K562 (cell line): ENCODE measurements around the gene POMGNT1. TPM values are rescaled to one million over a fixed set of nuclear protein-coding genes. Genes with fewer than 3 reads are reported as not detected.

ENCODE experiments used
- ATAC-seq: fragments of 200-7000 bp; cut with Tn5 transposase; 3 replicates; pipeline ENCODE4 v1.9.1; 2020; ENCODE audit warnings: moderate library complexity
- BruUV-seq: library from RNA; stranded (reverse); fragments of 400-500 nt; replicated peaks from 2 replicates; lab custom pipeline; 2021; lab: Mats Ljungman, UMichigan
- CTCF ChIA-PET: fragments of 300-600 bp; formaldehyde crosslinking; extraction: SDS; loops from one replicate; lab custom pipeline; 2021; ENCODE audit warnings: low intra/inter-chr PET ratio; lab: Yijun Ruan, JAX
- POLR2A ChIA-PET: fragments of 300-600, 350-650 bp; sonication (Branson Sonifier 250); formaldehyde crosslinking; extraction: SDS; loops from one replicate; lab custom pipeline; 2021; ENCODE audit warnings: antibody characterized with exemption, inconsistent platforms; lab: Yijun Ruan, JAX
- DNase-seq, 4 experiments: peaks; one replicate each; pipeline versions ENCODE4 v3.0.0 to v3.0.0-alpha.2; 2011 to 2018; ENCODE audit warnings: low spot score in 3 of 4, mixed read lengths in 3 of 4; ENCODE audit errors: extremely low read depth in 1 of 4
- FAIRE-seq: peaks from 2 replicates; lab custom pipeline; 2011; peaks lifted over from hg19 to GRCh38; lab: Jason Lieb, UNC
- H2AFZ ChIP-seq: 2 replicates; pipeline ENCODE4 v1.6.0; 2011; ENCODE audit warnings: low read depth, low read length, control low read depth, inconsistent platforms
- H3K27ac ChIP-seq: fragments of 200-600 bp; 3 replicates; pipeline ENCODE4 v1.8.0; 2011; ENCODE audit warnings: low read depth, mild to moderate bottlenecking, control low read depth, inconsistent platforms, low read length, moderate library complexity, mixed read lengths; ENCODE audit errors: extremely low read depth
- H3K27me3 ChIP-seq, 2 experiments: fragments of 300-600 bp in 1 of 2; 2 replicates in 1 of 2; 3 replicates in 1 of 2; pipeline versions ENCODE4 v1.6.0 to v1.8.0; 2011; ENCODE audit warnings: inconsistent platforms in 2 of 2, low read length in 2 of 2, mild to moderate bottlenecking in 1 of 2, mixed read lengths in 1 of 2, moderate library complexity in 1 of 2; ENCODE audit not compliant: control insufficient read depth in 2 of 2, insufficient read depth in 2 of 2
- H3K36me3 ChIP-seq: fragments of 300-600 bp; 3 replicates; pipeline ENCODE4 v1.8.0; 2011; ENCODE audit warnings: mild to moderate bottlenecking, low read length, inconsistent platforms; ENCODE audit not compliant: control insufficient read depth, insufficient read depth
- H3K4me1 ChIP-seq, 2 experiments: fragments of 200-600 bp in 1 of 2; replicated peaks in 1 of 2; 2 replicates in 1 of 2; 3 replicates in 1 of 2; pipeline versions ENCODE4 v1.5.1 to v1.8.0; 2011; ENCODE audit warnings: inconsistent platforms in 2 of 2, low read length in 2 of 2, mild to moderate bottlenecking in 1 of 2, mixed read lengths in 1 of 2, moderate library complexity in 1 of 2; ENCODE audit not compliant: control insufficient read depth in 2 of 2, insufficient read depth in 2 of 2
- H3K4me2 ChIP-seq: 2 replicates; pipeline ENCODE4 v1.6.1; 2011; ENCODE audit warnings: low read length, control low read depth, inconsistent platforms, mixed read lengths; ENCODE audit not compliant: insufficient read depth
- H3K4me3 ChIP-seq: fragments of 200-600 bp; sonication (generic), shearing (Covaris generic); 2 replicates; pipeline ENCODE4 v1.5.1; 2016; ENCODE audit warnings: control low read depth, inconsistent platforms
- H3K79me2 ChIP-seq: fragments of 200-600 bp; 3 replicates; pipeline ENCODE4 v1.8.0; 2011; ENCODE audit warnings: low read length, inconsistent platforms; ENCODE audit not compliant: control insufficient read depth, insufficient read depth
- H3K9ac ChIP-seq, 2 experiments: 2 replicates each; pipeline versions ENCODE4 v1.6.0 to v1.6.1; 2011; ENCODE audit warnings: low read depth in 2 of 2, low read length in 2 of 2, control low read depth in 1 of 2, inconsistent platforms in 1 of 2, mild to moderate bottlenecking in 1 of 2, mixed read lengths in 1 of 2; ENCODE audit not compliant: insufficient read depth in 1 of 2
- H3K9me1 ChIP-seq: one replicate; pipeline ENCODE4 v1.6.0; 2011; ENCODE audit warnings: inconsistent platforms, mild to moderate bottlenecking, low read length, moderate library complexity; ENCODE audit not compliant: control insufficient read depth, insufficient read depth
- H3K9me3 ChIP-seq: replicated peaks from 2 replicates; pipeline ENCODE4 v1.5.1; 2011; ENCODE audit warnings: low read depth, low read length, inconsistent platforms; ENCODE audit not compliant: control insufficient read depth, insufficient read depth
- H4K20me1 ChIP-seq: replicated peaks from 2 replicates; pipeline ENCODE4 v1.6.1; 2011; ENCODE audit warnings: low read length, inconsistent platforms, mixed read lengths; ENCODE audit not compliant: control insufficient read depth, insufficient read depth
- ARID3A ChIP-seq: IDR thresholded peaks from 2 replicates; pipeline ENCODE4 v1.6.1; 2012; ENCODE audit warnings: low read depth, low read length, improper control_type of control experiment, borderline replicate concordance
- CBFA2T3 ChIP-seq: fragments of 450-650 bp; IDR thresholded peaks from 2 replicates; pipeline ENCODE4 v1.6.1; 2017
- FOSL1 ChIP-seq: fragments of 200-800 bp; sonication (Bioruptor generic); conservative IDR thresholded peaks from 2 replicates; pipeline ENCODE4 v1.6.1; 2016; ENCODE audit warnings: missing genetic modification characterization, missing compliant biosample characterization
- FOXA3 ChIP-seq, 2 experiments: fragments of 450-650 bp in 1 of 2; sonication (generic) in 1 of 2; formaldehyde crosslinking; IDR thresholded peaks in 1 of 2; conservative IDR thresholded peaks in 1 of 2; 2 replicates each; pipeline versions ENCODE4 v1.4.0 to v1.8.0; 2020 to 2022; ENCODE audit warnings: mild to moderate bottlenecking in 2 of 2, missing genetic modification reagents in 1 of 2
- MLX ChIP-seq, 2 experiments: fragments of 450-650 bp in 1 of 2; sonication (generic) in 1 of 2; formaldehyde crosslinking; conservative IDR thresholded peaks; 2 replicates each; pipeline versions ENCODE4 v1.4.0 to v1.8.1; 2020 to 2022; ENCODE audit warnings: mild to moderate bottlenecking in 1 of 2, missing genetic modification reagents in 1 of 2
- MTA1 ChIP-seq: fragments of 450-650 bp; IDR thresholded peaks from 2 replicates; pipeline ENCODE4 v1.6.1; 2017; ENCODE audit warnings: borderline replicate concordance
- NFE2 ChIP-seq: IDR thresholded peaks from 2 replicates; pipeline ENCODE4 v1.6.1; 2014; ENCODE audit warnings: antibody characterized with exemption, low read depth
- POLR2AphosphoS2 ChIP-seq: IDR thresholded peaks from 2 replicates; pipeline ENCODE4 v1.6.1; 2012; ENCODE audit warnings: low read length, improper control_type of control experiment
- SMAD4 ChIP-seq: fragments of 250-450 bp; sonication (Bioruptor Pico); conservative IDR thresholded peaks from 2 replicates; pipeline ENCODE4 v1.8.0; 2021; ENCODE audit warnings: inconsistent platforms, mild to moderate bottlenecking, moderate library complexity
- ZBTB1 ChIP-seq: sonication (generic); formaldehyde crosslinking; IDR thresholded peaks from 2 replicates; pipeline ENCODE4 v1.8.1; 2023; ENCODE audit warnings: missing genetic modification reagents, low read depth, mild to moderate bottlenecking, borderline replicate concordance
- ZC3H11A ChIP-seq: IDR thresholded peaks from 2 replicates; pipeline ENCODE4 v1.6.1; 2012; ENCODE audit warnings: low read depth, low read length, improper control_type of control experiment
- ZNF134 ChIP-seq: fragments of 250-450 bp; sonication (Bioruptor Pico); conservative IDR thresholded peaks from 2 replicates; pipeline ENCODE4 v1.4.0; 2020
- WGBS: fragments of 100-300 bp; shearing (Covaris generic); methylation state at CpG from one replicate; pipeline ENCODE4 v1.1.6; 2016; ENCODE audit warnings: low coverage, mixed read lengths; ENCODE audit not compliant: insufficient coverage; ENCODE audit errors: missing lambda C conversion rate; 5-methylcytosine and 5-hydroxymethylcytosine counted together
- in situ Hi-C: fragments of 300-500 bp; cut with MboI; formaldehyde crosslinking; loops from 4 replicates; pipeline ENCODE4 v1.15.0; 2018; ENCODE audit warnings: inconsistent platforms, mixed read lengths
- intact Hi-C: fragments of 100-400 bp; cut with micrococcal nuclease; formaldehyde crosslinking; loops from 2 replicates; pipeline ENCODE4 v1.14.2; 2022
- polyA plus RNA-seq, 8 experiments: library from polyadenylated mRNA; depleted of rRNA in 4 of 8; stranded (reverse) in 5 of 8; unstranded in 3 of 8; fragments of >200 nt; fragmentation: Nextera tagmentation in 2 of 8; fragmentation: Illumina TruSeq in 1 of 8; extraction: Ambion mirVana in 2 of 8; extraction: Trizol in 1 of 8; gene quantifications; 2 replicates each; pipeline versions ENCODE4 v1.2.1 to v1.2.3, GENCODE V29; 2011 to 2014; ENCODE audit warnings: inconsistent platforms in 1 of 8, missing spikeins in 1 of 8
- total RNA-seq, 7 experiments: library from RNA; depleted of rRNA in 6 of 7; stranded (reverse); fragments of >200 nt in 6 of 7; fragmentation: Illumina TruSeq in 2 of 7; extraction: Trizol in 2 of 7; gene quantifications; 2 replicates each; pipeline versions ENCODE4 v1.2.1 to v1.2.3, GENCODE V29; 2011 to 2021; ENCODE audit warnings: low replicate concordance in 1 of 7

POMGNT1 gene
- total and polyA plus RNA-seq, 9 of the 15 experiments (the other 6 are each of a cell fraction or from before 2014, with no cell fraction given) = 14.1 to 58.9 (median 37.8) TPM

DNA sequence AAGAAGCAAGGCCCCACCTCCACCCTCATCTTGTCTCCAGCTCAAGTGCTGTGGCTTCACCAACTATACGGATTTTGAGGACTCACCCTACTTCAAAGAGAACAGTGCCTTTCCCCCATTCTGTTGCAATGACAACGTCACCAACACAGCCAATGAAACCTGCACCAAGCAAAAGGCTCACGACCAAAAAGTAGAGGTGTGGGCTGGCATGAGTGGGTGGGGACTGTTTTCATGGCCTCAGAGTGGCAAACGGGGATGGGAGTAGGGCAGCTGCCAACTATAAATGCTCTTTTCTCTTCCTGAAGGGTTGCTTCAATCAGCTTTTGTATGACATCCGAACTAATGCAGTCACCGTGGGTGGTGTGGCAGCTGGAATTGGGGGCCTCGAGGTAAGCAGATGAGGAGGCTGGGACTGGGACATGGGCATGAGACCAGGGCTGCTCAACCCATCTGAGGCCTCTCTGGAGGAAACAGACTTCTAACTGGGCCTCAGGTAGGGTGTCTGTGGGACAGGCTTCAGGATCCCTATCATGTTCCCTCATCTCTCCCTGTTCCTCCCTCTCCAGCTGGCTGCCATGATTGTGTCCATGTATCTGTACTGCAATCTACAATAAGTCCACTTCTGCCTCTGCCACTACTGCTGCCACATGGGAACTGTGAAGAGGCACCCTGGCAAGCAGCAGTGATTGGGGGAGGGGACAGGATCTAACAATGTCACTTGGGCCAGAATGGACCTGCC, 13.1 kb downstream of the POMGNT1 start (continued):
- TF ChIP-seq FOSL1 (tag) (no peak), CBFA2T3 (peak; percentile 33; the same call in 1 of the 2 replicates), ZBTB1 (CRISPR knock-in tag) (no peak), ZC3H11A (no peak)
- TF ChIP-seq, all 486 proteins: peak for 10

DNA sequence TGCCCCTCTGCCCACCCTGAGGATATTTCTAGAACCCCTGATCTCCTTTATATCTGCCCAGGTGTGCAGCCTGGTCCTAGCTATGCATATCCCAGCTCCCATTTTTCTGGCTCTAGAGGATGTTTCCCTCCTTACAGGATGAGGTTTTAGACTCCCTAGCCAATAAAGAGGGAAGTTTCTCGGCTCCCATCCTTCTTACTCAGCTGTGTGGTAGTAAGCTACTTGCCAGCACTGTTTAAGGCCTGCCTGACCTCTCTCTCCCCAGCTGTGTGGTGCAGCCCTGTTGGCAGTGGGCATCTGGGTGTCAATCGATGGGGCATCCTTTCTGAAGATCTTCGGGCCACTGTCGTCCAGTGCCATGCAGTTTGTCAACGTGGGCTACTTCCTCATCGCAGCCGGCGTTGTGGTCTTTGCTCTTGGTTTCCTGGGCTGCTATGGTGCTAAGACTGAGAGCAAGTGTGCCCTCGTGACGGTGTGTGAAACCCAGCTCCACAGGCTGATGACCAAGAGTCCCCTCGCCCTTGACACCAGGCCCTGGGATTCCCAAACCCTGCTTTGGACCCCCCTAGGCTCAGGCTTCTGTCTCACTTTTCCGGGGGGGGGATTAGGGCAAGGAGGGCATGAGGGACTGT, 14.2 kb downstream of the POMGNT1 start:
- BruUV-seq = no TSS peak
- ChIA-PET POLR2A (interaction anchor here (0.6 to 4.1 kb wide), 15 partner anchors 9 to 662 kb away, joined by 3 to 19 read pairs (median 4); partner anchors contain the start of genes PIK3R3, PRDX1 and TSPAN1), CTCF (interaction anchor here (1.2 to 2.3 kb wide), 2 partner anchors 40 to 147 kb away, joined by 3 to 6 read pairs; no protein-coding TSS in a partner anchor)
- H3K4me2 ChIP-seq = no peak overlapping the region
- H3K9ac ChIP-seq = no peak overlapping the region
- no peaks in the 10 kb centered on the region for H3K27me3 ChIP-seq
- whole genome bisulfite sequencing = 42% methylated on average over 12 of the region's 12 CpGs
- H3K9me3 ChIP-seq = no peaks in the 10 kb centered on the region
- no peak overlapping the region for H3K27ac ChIP-seq
- no peak overlapping the region for H3K4me3 ChIP-seq
- H4K20me1 ChIP-seq = no peaks in the 10 kb centered on the region; the same call in 1 of the 2 replicates
- no peak overlapping the region for H2AFZ ChIP-seq
- no peaks in the 10 kb centered on the region for H3K79me2 ChIP-seq
- H3K9me1 ChIP-seq = peaks cover 5% of the 10 kb centered on the region
- peaks cover 15% of the 10 kb centered on the region; the same call in 2 of the 3 replicates for H3K36me3 ChIP-seq
- in situ Hi-C loops = loop anchor here (25.0 kb wide), 1 partner anchor 547 kb away; no protein-coding TSS in a partner anchor
- no peak for TF ChIP-seq FOXA3 (CRISPR knock-in tag; conservative IDR thresholded peaks at IDR 0.05 in 1 of 2, IDR thresholded peaks at IDR 0.05 in 1 of 2)
- TF ChIP-seq NFE2 = no peak
- TF ChIP-seq MLX (CRISPR knock-in tag; conservative IDR thresholded peaks at IDR 0.05) = no peak
- TF ChIP-seq POLR2AphosphoS2 = no peak
- no peak for TF ChIP-seq ARID3A
- TF ChIP-seq ZNF134 (CRISPR knock-in tag) = no peak
- TF ChIP-seq SMAD4 (CRISPR knock-in tag) = no peak
- TF ChIP-seq MTA1 = no peak
- peaks cover 19 to 22% of the 10 kb centered on the region in 2 experiments for H3K4me1 ChIP-seq
- no peak for FAIRE-seq
- intact Hi-C loops = loop anchor here (5.0 kb wide), 1 partner anchor 163 kb away; no protein-coding TSS in a partner anchor
- no peak for DNase-seq
- no peak for ATAC-seq
